ENCODE results near the gene GPRC5B.
A peak's percentile ranks its signal among the peaks of the same experiment; 100 is the strongest.

Gene GPRC5B

GRCh38 chr16:19850131-19850817 is 34.4 kb downstream of the GPRC5B start:
- TF ChIP-seq CTCF (conservative IDR thresholded peaks at IDR 0.05; ENCODE audit: low read depth, low read length) = no peak
- H3K4me3 ChIP-seq (ENCODE audit: low read depth, low read length) = no peak overlapping the region
- no peak for DNase-seq (ENCODE audit: low read depth)

GRCh38 chr16:19848756-19849155 is 35.9 kb downstream of the GPRC5B start:
- no peak overlapping the region for H3K4me3 ChIP-seq (ENCODE audit: low read depth, low read length)
- DNase-seq (ENCODE audit: low read depth) = no peak
- no peak for TF ChIP-seq CTCF (conservative IDR thresholded peaks at IDR 0.05; ENCODE audit: low read depth, low read length)

- TF ChIP-seq CTCF (conservative IDR thresholded peaks at IDR 0.05; ENCODE audit: low read depth, low read length) = no peak
- DNase-seq (ENCODE audit: low read depth) = no peak
These were observed 38.2 kb downstream of the GPRC5B start for GRCh38 chr16:19846436-19846835.

GRCh38 chr16:19844945-19845641 is 39.6 kb downstream of the GPRC5B start:
- H3K4me3 ChIP-seq (ENCODE audit: low read depth, low read length) = no peak overlapping the region
- peak; percentile 93 for DNase-seq (ENCODE audit: low read depth)

More at GRCh38 chr16:19846436-19846835, 38.2 kb downstream of the GPRC5B start:
- H3K4me3 ChIP-seq (ENCODE audit: low read depth, low read length) = no peak overlapping the region

GRCh38 chr16:19843371-19843770 is 41.3 kb downstream of the GPRC5B start:
- DNase-seq (ENCODE audit: low read depth) = peak; percentile 15
- H3K4me3 ChIP-seq (ENCODE audit: low read depth, low read length) = no peak overlapping the region
- TF ChIP-seq CTCF (conservative IDR thresholded peaks at IDR 0.05; ENCODE audit: low read depth, low read length) = no peak

More at GRCh38 chr16:19844945-19845641, 39.6 kb downstream of the GPRC5B start:
- TF ChIP-seq CTCF (conservative IDR thresholded peaks at IDR 0.05; ENCODE audit: low read depth, low read length) = peak; percentile 2

- no peak overlapping the region for H3K4me3 ChIP-seq (ENCODE audit: low read depth, low read length)
- no peak for TF ChIP-seq CTCF (conservative IDR thresholded peaks at IDR 0.05; ENCODE audit: low read depth, low read length)
- DNase-seq (ENCODE audit: low read depth) = no peak
These were observed 42.1 kb downstream of the GPRC5B start for GRCh38 chr16:19842426-19843157.

Data from choroid plexus epithelial cell (primary cell).